T-helper 2 cell treated with Interferon-gamma antibody and Interleukin-4, amounts not matched to agents 5 μg/mL and 100 μg/mL, for 36 hours (primary cell): ENCODE data around the gene LDB1.
A peak's percentile ranks its signal among the peaks of the same experiment; 100 is the strongest.

Experiments used
- DNase-seq: peaks from one replicate; pipeline ENCODE4 v3.0.0; 2021; ENCODE audit warnings: low spot score
- H3K27ac Mint-ChIP-seq: one replicate; pipeline ENCODE4 v1.8.0; 2021; ENCODE audit warnings: mild to moderate bottlenecking, mixed read lengths
- H3K27me3 Mint-ChIP-seq: one replicate; pipeline ENCODE4 v1.8.0; 2021; ENCODE audit warnings: low read depth, mixed read lengths
- H3K36me3 Mint-ChIP-seq: one replicate; pipeline ENCODE4 v1.8.0; 2021; ENCODE audit warnings: low read depth, mixed read lengths
- H3K4me1 Mint-ChIP-seq: one replicate; pipeline ENCODE4 v1.8.0; 2021; ENCODE audit warnings: low read depth, mixed read lengths
- H3K4me3 Mint-ChIP-seq: one replicate; pipeline ENCODE4 v1.8.0; 2022; ENCODE audit warnings: mild to moderate bottlenecking, moderate library complexity, mixed read lengths
- H3K9me3 Mint-ChIP-seq: one replicate; pipeline ENCODE4 v1.8.0; 2021; ENCODE audit warnings: mixed read lengths

The LDB1 gene

GRCh38 chr10:102067091-102067916 is 52.9 kb downstream of the LDB1 start:
- Mint-ChIP-seq H3K36me3 (peaks cover 7% of the 10 kb centered on the region), H3K4me1 (peaks cover 21% of the 10 kb centered on the region), H3K9me3 (no peaks in the 10 kb centered on the region), H3K27me3 (no peaks in the 10 kb centered on the region), H3K4me3 (peak overlapping the region; percentile 56), H3K27ac (peak overlapping the region; percentile 62)
- DNase-seq: no peak

DNA sequence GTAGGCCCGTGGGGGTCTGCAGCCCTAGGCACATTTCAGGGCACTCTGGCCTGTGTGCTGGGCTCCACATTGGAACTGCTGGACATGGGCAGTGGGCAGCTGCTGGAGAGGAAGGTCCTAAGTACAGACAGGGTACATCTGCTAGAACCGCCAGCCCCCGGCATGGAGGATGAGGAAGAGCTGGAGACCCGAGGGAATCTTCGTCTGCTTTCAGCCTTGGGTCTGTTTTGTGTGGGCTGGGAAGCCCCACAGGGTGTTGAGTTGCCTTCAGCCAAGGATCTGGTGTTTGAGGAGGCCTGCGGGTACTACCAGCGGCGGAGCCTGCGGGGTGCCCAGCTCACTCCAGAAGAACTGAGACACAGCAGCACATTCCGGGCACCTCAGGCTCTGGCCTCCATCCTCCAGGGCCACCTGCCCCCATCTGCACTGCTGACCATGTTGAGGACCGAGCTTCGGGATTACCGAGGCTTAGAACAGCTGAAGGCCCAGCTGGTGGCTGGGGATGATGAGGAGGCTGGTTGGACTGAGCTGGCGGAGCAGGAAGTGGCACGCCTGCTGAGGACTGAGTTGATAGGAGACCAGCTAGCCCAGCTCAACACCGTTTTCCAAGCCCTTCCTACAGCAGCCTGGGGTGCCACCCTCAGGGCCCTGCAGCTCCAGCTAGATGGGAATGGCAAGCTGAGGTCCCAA is 53.6 kb downstream of the LDB1 start:
- no peak for DNase-seq
- Mint-ChIP-seq H3K4me3 (peak overlapping the region; percentile 89), H3K27ac (peak overlapping the region; percentile 88), H3K27me3 (no peaks in the 10 kb centered on the region), H3K36me3 (peaks cover 7% of the 10 kb centered on the region), H3K9me3 (no peaks in the 10 kb centered on the region), H3K4me1 (peaks cover 21% of the 10 kb centered on the region)

GRCh38 chr10:102065561-102066398 is 54.4 kb downstream of the LDB1 start:
- peaks cover 7% of the 10 kb centered on the region for H3K36me3 Mint-ChIP-seq
- peak; percentile 20 for DNase-seq

GRCh38 chr10:102064868-102065560 is 55.2 kb downstream of the LDB1 start, which contains the start of gene HPS6:
HPS6 (plus strand) TSS chr10:102065349; CDS start chr10:102065475, 126 bp downstream.
- no peaks in the 10 kb centered on the region for H3K27me3 Mint-ChIP-seq
- peaks cover 7% of the 10 kb centered on the region for H3K36me3 Mint-ChIP-seq
- no peaks in the 10 kb centered on the region for H3K9me3 Mint-ChIP-seq
- H3K4me3 Mint-ChIP-seq: peak within 1 kb of the TSS; percentile 89
- H3K4me1 Mint-ChIP-seq: peaks cover 21% of the 10 kb centered on the region
- H3K27ac Mint-ChIP-seq: peak within 1 kb of the TSS; percentile 93
- peak; percentile 92 for DNase-seq

More at GRCh38 chr10:102065561-102066398, 54.4 kb downstream of the LDB1 start:
- Mint-ChIP-seq H3K4me1 (peaks cover 21% of the 10 kb centered on the region), H3K9me3 (no peaks in the 10 kb centered on the region), H3K27me3 (no peaks in the 10 kb centered on the region), H3K27ac (peak overlapping the region; percentile 88), H3K4me3 (peak overlapping the region; percentile 89)

DNA sequence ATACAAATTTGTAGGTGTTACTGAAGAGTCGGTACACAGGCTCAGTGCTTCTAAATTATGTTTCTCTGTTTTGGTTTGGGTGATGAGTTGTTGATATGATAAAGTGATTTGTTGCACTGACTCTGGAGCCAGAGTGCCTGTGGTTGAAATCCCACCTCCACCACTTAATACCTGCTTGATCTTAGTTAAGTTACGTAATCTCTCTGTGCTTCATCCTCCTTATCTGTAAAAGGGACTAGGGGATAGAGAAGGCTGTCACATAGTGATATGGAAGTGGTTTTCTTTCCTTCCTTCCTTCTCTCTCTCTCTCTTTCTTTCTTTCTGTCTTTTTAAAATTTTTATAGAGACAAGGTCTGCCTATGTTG is 55.7 kb downstream of the LDB1 start:
- Mint-ChIP-seq H3K27me3 (no peaks in the 10 kb centered on the region), H3K36me3 (peaks cover 6% of the 10 kb centered on the region), H3K4me1 (peaks cover 21% of the 10 kb centered on the region), H3K9me3 (no peaks in the 10 kb centered on the region), H3K4me3 (peak overlapping the region; percentile 82), H3K27ac (peak overlapping the region; percentile 93)
- DNase-seq: no peak

- no peaks in the 10 kb centered on the region for H3K9me3 Mint-ChIP-seq
- H3K4me1 Mint-ChIP-seq: peaks cover 21% of the 10 kb centered on the region
- no peak for DNase-seq
- no peaks in the 10 kb centered on the region for H3K27me3 Mint-ChIP-seq
- peaks cover 3% of the 10 kb centered on the region for H3K36me3 Mint-ChIP-seq
- H3K27ac Mint-ChIP-seq: no peak overlapping the region
- H3K4me3 Mint-ChIP-seq: no peak overlapping the region
Measured at GRCh38 chr10:102059987-102060386, 60.2 kb downstream of the LDB1 start.
